Prostate gland (tissue), 2 donors: ENCODE measurements around the gene MYO1B. TPM values are rescaled to one million over a fixed set of nuclear protein-coding genes. Genes with fewer than 3 reads are reported as not detected.

Source experiments
- DNase-seq: peaks from one replicate; pipeline ENCODE4 v3.0.0-alpha.2; 2019; ENCODE audit warnings: low spot score
- H3K27ac ChIP-seq, 2 donors: fragments of 200-600 bp; sonication (generic); 2 replicates each; pipeline ENCODE4 v1.5.1; 2017 to 2019
- H3K27me3 ChIP-seq: fragments of 200-600 bp; sonication (generic); replicated peaks from 2 replicates; pipeline ENCODE4 v1.5.1; 2019; ENCODE audit not compliant: insufficient read depth
- H3K36me3 ChIP-seq, 2 donors: fragments of 200-600 bp; sonication (generic); 1 replicate in 1 of 2; 2 replicates in 1 of 2; pipeline versions ENCODE4 v1.5.1 to v1.8.1; 2017 to 2019
- H3K4me1 ChIP-seq: fragments of 200-600 bp; sonication (generic); replicated peaks from 2 replicates; pipeline ENCODE4 v1.5.1; 2019
- H3K4me3 ChIP-seq, 2 donors: fragments of 200-600 bp; sonication (generic); 2 replicates each; pipeline ENCODE4 v1.5.1; 2017 to 2019
- H3K9me3 ChIP-seq: fragments of 200-600 bp; sonication (generic); 2 replicates; pipeline ENCODE4 v1.5.1; 2017
- POLR2A ChIP-seq: fragments of 450-650 bp; IDR thresholded peaks from one replicate; pipeline ENCODE4 v1.6.1; 2016; ENCODE audit warnings: antibody characterized with exemption, mild to moderate bottlenecking
- POLR2AphosphoS5 ChIP-seq: sonication (generic); formaldehyde crosslinking; IDR thresholded peaks from one replicate; pipeline ENCODE4 v1.6.1; 2017; ENCODE audit warnings: antibody characterized with exemption
- WGBS: methylation state at CpG from one replicate; pipeline ENCODE4 v1.1.5; 2018; 5-methylcytosine and 5-hydroxymethylcytosine counted together
- intact Hi-C: fragments of 100-400 bp; cut with DNase I; formaldehyde crosslinking; loops from one replicate; pipeline ENCODE4 v1.14.2; 2022
- total RNA-seq, 2 donors: library from RNA; depleted of rRNA; stranded (reverse); fragments of >200 nt; gene quantifications; one replicate each; pipeline ENCODE4 v1.1.0, GENCODE V29; 2016
- TF ChIP-seq, protein P1 (sequence below), 4 experiments: fragments of 200-600 bp in 2 of 4; fragments of 450-650 bp in 2 of 4; sonication (generic) in 2 of 4; IDR thresholded peaks; 1 replicate in 3 of 4; 2 replicates in 1 of 4; pipeline ENCODE4 v1.5.1; 2016 to 2019; ENCODE audit warnings: antibody characterized with exemption in 4 of 4, mild to moderate bottlenecking in 2 of 4, moderate library complexity in 2 of 4

The MYO1B gene
- total RNA-seq, 2 donors from 2014 or later: 22.4 to 38.3 TPM

DNA sequence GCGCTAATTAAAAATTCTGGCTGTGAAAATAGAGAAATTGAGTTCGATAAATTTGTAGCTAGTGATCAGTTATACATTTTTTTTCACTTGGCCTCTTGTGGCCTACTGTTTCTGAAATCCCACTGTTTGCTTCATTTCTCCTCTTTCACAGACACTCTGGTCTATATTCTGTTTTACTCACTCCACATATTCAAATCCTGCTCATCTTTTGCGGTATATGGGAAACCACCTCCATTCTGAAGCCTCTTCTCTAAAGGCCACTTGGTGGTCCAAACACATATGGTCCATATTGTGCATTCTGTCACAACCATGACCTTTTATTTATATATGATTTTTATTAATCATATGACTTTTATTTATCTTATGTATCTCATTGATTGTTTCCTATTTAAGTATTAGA lies 67.0 kb downstream of the MYO1B start:
- Histone ChIP-seq H3K27me3 (no peaks in the 10 kb centered on the region), H3K36me3 (no peaks in the 10 kb centered on the region), H3K9me3 (no peaks in the 10 kb centered on the region), H3K27ac (no peak overlapping the region), H3K4me1 (no peaks in the 10 kb centered on the region), H3K4me3 (no peak overlapping the region)
- WGBS: 95% methylated on average over 3 of the region's 3 CpGs
- TF ChIP-seq, protein P1, sequence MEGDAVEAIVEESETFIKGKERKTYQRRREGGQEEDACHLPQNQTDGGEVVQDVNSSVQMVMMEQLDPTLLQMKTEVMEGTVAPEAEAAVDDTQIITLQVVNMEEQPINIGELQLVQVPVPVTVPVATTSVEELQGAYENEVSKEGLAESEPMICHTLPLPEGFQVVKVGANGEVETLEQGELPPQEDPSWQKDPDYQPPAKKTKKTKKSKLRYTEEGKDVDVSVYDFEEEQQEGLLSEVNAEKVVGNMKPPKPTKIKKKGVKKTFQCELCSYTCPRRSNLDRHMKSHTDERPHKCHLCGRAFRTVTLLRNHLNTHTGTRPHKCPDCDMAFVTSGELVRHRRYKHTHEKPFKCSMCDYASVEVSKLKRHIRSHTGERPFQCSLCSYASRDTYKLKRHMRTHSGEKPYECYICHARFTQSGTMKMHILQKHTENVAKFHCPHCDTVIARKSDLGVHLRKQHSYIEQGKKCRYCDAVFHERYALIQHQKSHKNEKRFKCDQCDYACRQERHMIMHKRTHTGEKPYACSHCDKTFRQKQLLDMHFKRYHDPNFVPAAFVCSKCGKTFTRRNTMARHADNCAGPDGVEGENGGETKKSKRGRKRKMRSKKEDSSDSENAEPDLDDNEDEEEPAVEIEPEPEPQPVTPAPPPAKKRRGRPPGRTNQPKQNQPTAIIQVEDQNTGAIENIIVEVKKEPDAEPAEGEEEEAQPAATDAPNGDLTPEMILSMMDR (IDR thresholded peaks at IDR 0.05): no peak
- TF ChIP-seq POLR2AphosphoS5: no peak
- TF ChIP-seq POLR2A: no peak
- no peak for DNase-seq
- intact Hi-C loops: no loop called here

DNA sequence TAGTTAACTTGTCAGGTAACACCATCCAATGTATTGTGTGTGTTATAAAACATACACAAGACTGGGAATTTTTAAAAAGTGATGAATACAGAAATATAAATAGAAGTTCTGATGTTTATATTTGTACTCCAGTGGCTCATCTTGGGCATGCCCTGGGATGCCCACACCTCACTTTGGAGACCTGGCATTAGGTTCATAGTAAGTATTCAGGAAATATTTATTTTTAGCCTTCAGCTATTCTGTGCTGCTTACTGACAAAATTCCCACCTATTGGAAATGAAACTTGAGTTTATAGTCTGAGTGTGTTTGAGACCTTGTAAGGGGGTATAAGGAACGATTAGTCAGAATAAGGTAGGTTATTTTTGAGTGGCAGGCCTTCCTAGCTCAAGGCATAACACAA lies 67.5 kb downstream of the MYO1B start:
- no peaks in the 10 kb centered on the region for H3K36me3 ChIP-seq
- intact Hi-C loops: no loop called here
- no peaks in the 10 kb centered on the region for H3K27me3 ChIP-seq
- H3K4me1 ChIP-seq: peaks cover 2% of the 10 kb centered on the region
- H3K9me3 ChIP-seq: no peaks in the 10 kb centered on the region
- H3K4me3 ChIP-seq: no peak overlapping the region
- no peak for DNase-seq
- TF ChIP-seq, protein P1 (IDR thresholded peaks at IDR 0.05): no peak
- TF ChIP-seq POLR2AphosphoS5 (no peak), POLR2A (no peak)
- H3K27ac ChIP-seq: no peak overlapping the region
- WGBS: 52% methylated on average over 1 of the region's 1 CpG

DNA sequence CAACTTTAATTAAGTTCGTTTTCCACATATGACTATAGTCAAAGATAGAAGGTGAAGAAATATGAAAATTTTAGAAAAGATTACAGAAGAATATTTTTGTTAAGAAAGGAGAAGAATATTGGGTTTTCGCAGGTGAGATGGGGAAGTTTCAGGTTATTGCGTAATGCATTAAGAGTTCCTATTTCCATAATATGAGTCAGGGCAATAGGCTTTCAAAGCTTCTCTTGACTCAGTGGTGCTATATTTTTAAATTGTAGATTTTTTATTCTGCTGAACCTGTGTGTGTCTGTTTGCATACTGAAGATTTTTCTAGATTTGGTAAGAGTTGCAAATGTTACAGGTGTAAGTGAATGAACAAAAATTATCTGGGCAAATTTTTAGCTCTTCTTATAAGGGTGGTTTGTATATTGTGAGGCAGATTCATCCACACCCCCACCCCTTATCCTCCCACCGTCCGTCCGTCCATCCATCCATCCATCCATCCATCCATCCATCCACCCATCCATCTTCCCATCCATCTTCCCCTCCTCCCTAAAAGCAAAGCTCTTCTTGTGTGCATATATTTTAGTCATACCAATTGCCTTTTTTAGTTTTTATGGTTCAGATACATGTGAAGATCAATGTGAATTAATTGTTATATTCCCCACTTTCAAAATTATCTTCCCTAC lies 69.6 kb downstream of the MYO1B start:
- intact Hi-C loops: no loop called here
- Histone ChIP-seq H3K27ac (no peak overlapping the region), H3K4me3 (no peak overlapping the region), H3K4me1 (peaks cover 4% of the 10 kb centered on the region), H3K27me3 (no peaks in the 10 kb centered on the region), H3K36me3 (no peaks in the 10 kb centered on the region), H3K9me3 (no peaks in the 10 kb centered on the region)
- DNase-seq: no peak
- TF ChIP-seq, protein P1 (IDR thresholded peaks at IDR 0.05): no peak
- no peak for TF ChIP-seq POLR2AphosphoS5
- no peak for TF ChIP-seq POLR2A
- WGBS: 97% methylated on average over 6 of the region's 6 CpGs

DNA sequence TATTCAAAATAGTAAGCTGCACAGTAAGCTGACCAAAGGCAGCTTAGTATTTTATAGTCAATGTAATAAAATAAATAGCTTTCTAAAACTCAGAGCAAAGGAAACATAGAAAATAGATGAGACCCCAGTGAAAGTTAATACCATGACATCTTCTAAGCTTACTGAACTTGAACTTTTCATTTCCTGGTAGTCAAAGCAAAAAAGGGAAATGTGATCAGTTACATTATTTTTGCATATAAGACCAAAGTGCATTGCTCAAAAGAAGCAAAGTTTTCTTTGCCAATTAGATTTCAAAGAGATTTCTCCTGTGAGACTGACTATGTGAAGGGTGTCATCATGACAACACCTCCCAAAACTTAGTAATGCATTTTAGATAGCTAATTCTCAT lies 70.2 kb downstream of the MYO1B start:
- Histone ChIP-seq H3K27ac (no peak overlapping the region), H3K27me3 (no peaks in the 10 kb centered on the region), H3K9me3 (no peaks in the 10 kb centered on the region), H3K4me1 (peaks cover 4% of the 10 kb centered on the region), H3K4me3 (no peak overlapping the region), H3K36me3 (no peaks in the 10 kb centered on the region)
- TF ChIP-seq POLR2AphosphoS5: no peak
- TF ChIP-seq POLR2A: no peak
- DNase-seq: no peak
- intact Hi-C loops: no loop called here

DNA sequence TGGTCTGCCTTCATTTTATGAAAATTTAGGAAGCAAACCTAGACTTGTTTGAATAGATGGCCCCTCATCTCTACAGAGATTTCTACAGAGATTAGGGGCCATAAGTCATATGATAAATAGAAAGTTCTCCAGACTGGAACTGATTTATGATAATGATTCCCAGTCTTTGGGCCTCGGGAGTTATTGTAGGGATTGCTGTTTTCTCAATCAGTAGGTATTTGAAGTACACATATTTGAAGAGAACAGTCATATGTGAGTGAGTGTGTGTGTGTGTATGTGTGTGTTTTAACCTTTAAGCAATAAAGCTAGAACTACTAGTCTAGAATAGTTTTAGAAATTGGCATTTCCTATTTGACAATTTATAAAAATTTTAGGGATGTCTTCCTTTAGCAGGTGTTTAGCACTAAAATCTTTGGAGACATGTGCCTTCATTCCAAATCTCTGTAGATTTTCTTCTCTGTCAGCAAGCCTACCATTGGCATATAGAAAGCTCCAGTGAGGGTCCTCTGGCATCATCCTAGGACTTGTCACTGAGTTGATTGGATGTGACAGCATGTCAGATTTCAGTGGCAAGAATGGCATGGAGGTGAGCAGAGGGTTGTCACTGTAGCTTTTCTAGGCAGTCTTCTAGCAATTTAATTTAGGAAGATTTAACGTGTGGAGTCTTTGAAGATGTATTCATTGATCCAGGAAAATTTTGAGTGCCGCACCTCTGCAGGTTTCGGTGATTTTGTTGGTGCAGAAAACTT lies 71.2 kb downstream of the MYO1B start:
- TF ChIP-seq, protein P1 (IDR thresholded peaks at IDR 0.05): no peak
- no peak for TF ChIP-seq POLR2A
- TF ChIP-seq POLR2AphosphoS5: no peak
- no peak for DNase-seq
- no peaks in the 10 kb centered on the region for H3K9me3 ChIP-seq
- no peaks in the 10 kb centered on the region for H3K27me3 ChIP-seq
- intact Hi-C loops: no loop called here
- WGBS: 78% methylated on average over 4 of the region's 4 CpGs
- H3K4me1 ChIP-seq: peaks cover 4% of the 10 kb centered on the region
- no peaks in the 10 kb centered on the region for H3K36me3 ChIP-seq
- H3K27ac ChIP-seq: no peak overlapping the region
- H3K4me3 ChIP-seq: no peak overlapping the region
